ENCODE results near the gene SMYD5. TPM values are rescaled to one million over a fixed set of nuclear protein-coding genes. Genes with fewer than 3 reads are reported as not detected.

SMYD5 gene
- polyA plus RNA-seq, 6 donors from 2014 or later, result 4.9 to 29.2 (median 20.9) TPM

- peaks cover 8 to 26% (median 22%) of the 10 kb centered on the region in 3 donors for H3K4me1 Mint-ChIP-seq
- H3K4me3 Mint-ChIP-seq, result peak overlapping the region in 3 of 8 donors; percentile 18 to 68 (median 42)
- ATAC-seq (ENCODE audit: low read depth in 2 of 2) (peak; percentile 88 to 89), DNase-seq (peak; percentile 11)
- peaks cover 0 to 8% (median 5%) of the 10 kb centered on the region in 3 donors for H3K27me3 Mint-ChIP-seq
- no peak overlapping the region for H3K27ac Mint-ChIP-seq
- H3K36me3 Mint-ChIP-seq, result peaks cover 4 to 16% of the 10 kb centered on the region in 2 donors
- H3K9me3 Mint-ChIP-seq, result peaks cover 0 to 2% (median 0%) of the 10 kb centered on the region in 7 donors
These were observed 55.0 kb downstream of the SMYD5 start for GRCh38 chr2:73268830-73269685.

- H3K9me3 Mint-ChIP-seq, result peaks cover 0 to 2% (median 0%) of the 10 kb centered on the region in 7 donors
- peak overlapping the region in 2 of 8 donors; percentile 17 to 33 for H3K4me3 Mint-ChIP-seq
- peaks cover 7 to 16% of the 10 kb centered on the region in 2 donors for H3K36me3 Mint-ChIP-seq
- DNase-seq (no peak), ATAC-seq (ENCODE audit: low read depth in 2 of 2) (peak in 1 of 2 donors; percentile 19)
- H3K4me1 Mint-ChIP-seq, result peaks cover 8 to 28% (median 22%) of the 10 kb centered on the region in 3 donors
- no peak overlapping the region for H3K27ac Mint-ChIP-seq
- H3K27me3 Mint-ChIP-seq, result peaks cover 0 to 8% (median 5%) of the 10 kb centered on the region in 3 donors
These were observed 55.8 kb downstream of the SMYD5 start for GRCh38 chr2:73269686-73270465.

- H3K9me3 Mint-ChIP-seq, result peaks cover 0 to 2% (median 0%) of the 10 kb centered on the region in 7 donors
- H3K4me1 Mint-ChIP-seq, result peaks cover 8 to 23% (median 22%) of the 10 kb centered on the region in 3 donors
- ATAC-seq (ENCODE audit: low read depth in 2 of 2) (no peak), DNase-seq (no peak)
- H3K4me3 Mint-ChIP-seq, result no peak overlapping the region
- peaks cover 7 to 16% of the 10 kb centered on the region in 2 donors for H3K36me3 Mint-ChIP-seq
- H3K27ac Mint-ChIP-seq, result no peak overlapping the region
- H3K27me3 Mint-ChIP-seq, result peaks cover 0 to 8% (median 5%) of the 10 kb centered on the region in 3 donors
These were observed 58.2 kb downstream of the SMYD5 start for GRCh38 chr2:73272270-73272669.

Other genes starting within 250 kb of the SMYD5 start
- 1 to 10 TPM in 5 of 6 donors, not detected in 1; 2.5 to 4.4 (median 3.0) TPM for gene SFXN5, start 142.5 kb upstream of the SMYD5 start, polyA plus RNA-seq (ENCODE audit: low read depth in 6 of 6)
- 1 to 10 TPM in 5 of 6 donors, not detected in 1; 2.0 to 3.6 (median 2.4) TPM for gene RAB11FIP5, start 101.3 kb upstream of the SMYD5 start, polyA plus RNA-seq (ENCODE audit: low read depth in 6 of 6)
- not detected for gene NOTO, start 11.7 kb upstream of the SMYD5 start, polyA plus RNA-seq (ENCODE audit: low read depth in 6 of 6)
- 10 to 100 TPM in 5 of 6 donors, 1 to 10 TPM in 1; 9.5 to 19.1 (median 10.6) TPM for gene PRADC1, start 19.0 kb downstream of the SMYD5 start, polyA plus RNA-seq (ENCODE audit: low read depth in 6 of 6)
- gene CCT7, start 20.1 kb downstream of the SMYD5 start, polyA plus RNA-seq (ENCODE audit: low read depth in 6 of 6), result 100 to 1,000 TPM; 224 to 376 (median 265) TPM
- gene FBXO41, start 70.2 kb downstream of the SMYD5 start, polyA plus RNA-seq (ENCODE audit: low read depth in 6 of 6), result 1 to 10 TPM in 4 of 6 donors, under 1 TPM in 1, not detected in 1; 0.79 to 2.3 (median 1.1) TPM
- gene EGR4, start 79.3 kb downstream of the SMYD5 start, polyA plus RNA-seq (ENCODE audit: low read depth in 6 of 6), result under 1 TPM in 3 of 6 donors, not detected in 3; 0.23 to 0.84 (median 0.49) TPM
- gene ALMS1, start 171.6 kb downstream of the SMYD5 start, polyA plus RNA-seq (ENCODE audit: low read depth in 6 of 6), result 1 to 10 TPM in 5 of 6 donors, not detected in 1; 1.1 to 3.9 (median 2.2) TPM

Data from naive B cell (primary cell).